ENCODE data around the gene TOP3A. TPM values are rescaled to one million over a fixed set of nuclear protein-coding genes. Genes with fewer than 3 reads are reported as not detected.

The TOP3A gene
- total and polyA plus RNA-seq, 2 of the 4 experiments (the other 2 are of a cell fraction), result 13.4 to 21.3 TPM

GRCh38 chr17:18224053-18224386, 90.8 kb downstream of the TOP3A start:
- H3K23ac ChIP-seq (ENCODE audit: low read depth, low read length), result no peak overlapping the region; the same call in 1 of the 2 replicates
- peaks cover 28% of the 10 kb centered on the region for H3K9me1 ChIP-seq (ENCODE audit: insufficient read depth, low read length)
- DNase-seq (no peak), ATAC-seq (ENCODE audit: low read depth) (no peak)
- H3K4me1 ChIP-seq (ENCODE audit: control insufficient read depth, insufficient read depth, low read length), result peaks cover 26% of the 10 kb centered on the region
- intact Hi-C loops (cut with micrococcal nuclease), result loop anchor here (2.0 kb wide), 1 partner anchor 35 kb away; the partner anchor contains the start of gene FLII
- H3K79me1 ChIP-seq (ENCODE audit: low read depth in 1 of 2, low read length in 2 of 2), result peaks cover 16 to 36% of the 10 kb centered on the region in 2 experiments
- H4K20me1 ChIP-seq (ENCODE audit: insufficient read depth, low read length), result peaks cover 24% of the 10 kb centered on the region
- H3K9me3 ChIP-seq (ENCODE audit: control insufficient read depth, insufficient read depth, low read length), result no peaks in the 10 kb centered on the region
- H3K27me3 ChIP-seq (ENCODE audit: control insufficient read depth, insufficient read depth, low read length), result no peaks in the 10 kb centered on the region
- H4K91ac ChIP-seq (ENCODE audit: insufficient read depth, low read depth, low read length), result peak overlapping the region; percentile 77; the same call in 1 of the 2 replicates
- H2BK20ac ChIP-seq (ENCODE audit: low read depth, low read length), result no peak overlapping the region
- peak overlapping the region; percentile 83; the same call in 1 of the 2 replicates for H2AK5ac ChIP-seq (ENCODE audit: low read depth, low read length)
- H2BK15ac ChIP-seq (ENCODE audit: low read depth, low read length), result no peak overlapping the region
- 80% methylated on average over 1 of the region's 4 CpGs; no CpG with 5 or more reads in 1 of the 2 experiments for WGBS, 2 experiments (ENCODE audit: extremely low coverage in 2 of 2, insufficient read length in 1 of 2)
- H3K4ac ChIP-seq (ENCODE audit: low read depth, low read length), result peak overlapping the region; percentile 87
- peak overlapping the region; percentile 97 for H2AK9ac ChIP-seq (replicated peaks; ENCODE audit: low read depth, low read length, poor library complexity)
- H2AFZ ChIP-seq (replicated peaks; ENCODE audit: low read length, poor library complexity), result peak overlapping the region; percentile 96
- POLR2A ChIA-PET (ENCODE audit: unreplicated experiment), result interaction anchor here (1.3 kb wide), 1 partner anchor 40 kb away, joined by 3 read pairs; the partner anchor contains the start of gene ALKBH5
- no peaks in the 10 kb centered on the region for H3K36me3 ChIP-seq (ENCODE audit: control insufficient read depth, insufficient read depth, low read length)
- H2BK5ac ChIP-seq (ENCODE audit: low read depth, low read length, poor library complexity, severe bottlenecking), result peak overlapping the region; percentile 6
- H4K5ac ChIP-seq (ENCODE audit: low read depth, low read length), result peak overlapping the region; percentile 92
- no peak overlapping the region for H3K56ac ChIP-seq (ENCODE audit: extremely low read depth, insufficient read depth, low read length)
- 0 out of 2 replicates have a peak overlapping the region, but pooled peaks have one; percentile 90 for H3K14ac ChIP-seq (replicated peaks; ENCODE audit: low read depth, low read length)
- peak overlapping the region; percentile 19; the same call in 1 of the 2 replicates for H2BK120ac ChIP-seq (ENCODE audit: low read depth, low read length)
- no TSS peak for BruUV-seq (replicated peaks)
- H3K4me3 ChIP-seq (ENCODE audit: insufficient read depth, low read depth, low read length), result no peak overlapping the region
- no peak overlapping the region for H3K18ac ChIP-seq (ENCODE audit: low read depth, low read length)
- H3K9ac ChIP-seq (ENCODE audit: low read depth, low read length), result no peak overlapping the region
- H3K27ac ChIP-seq (ENCODE audit: insufficient read depth, low read length), result no peak overlapping the region
- in situ Hi-C loops (cut with MboI; ENCODE audit: low sequenced_read_pairs), result no loop called here
- TF ChIP-seq FOS (IDR thresholded peaks at IDR 0.05; ENCODE audit: low read depth, low read length), result no peak
- no peak for TF ChIP-seq USF2 (IDR thresholded peaks at IDR 0.05; ENCODE audit: low read depth, low read length)
- TF ChIP-seq MAFK (IDR thresholded peaks at IDR 0.05; ENCODE audit: low read depth, low read length), result no peak
- TF ChIP-seq BHLHE40 (IDR thresholded peaks at IDR 0.05; ENCODE audit: low read depth, low read length), result no peak
- no peak for TF ChIP-seq CTCF (conservative IDR thresholded peaks at IDR 0.05; ENCODE audit: low read depth, low read length)
- no peak for TF ChIP-seq RAD21 (IDR thresholded peaks at IDR 0.05; ENCODE audit: low read length)
- no peak for TF ChIP-seq CEBPB (IDR thresholded peaks at IDR 0.05; ENCODE audit: low read depth, low read length)
- TF ChIP-seq SMC3 (IDR thresholded peaks at IDR 0.05; ENCODE audit: low read depth, low read length), result no peak
- no peak for TF ChIP-seq MXI1 (IDR thresholded peaks at IDR 0.05; ENCODE audit: borderline replicate concordance, low read depth, low read length)
- no peak for TF ChIP-seq RFX5 (IDR thresholded peaks at IDR 0.05; ENCODE audit: low read depth, low read length)
- TF ChIP-seq RCOR1 (IDR thresholded peaks at IDR 0.05; ENCODE audit: insufficient replicate concordance, low read length), result no peak
- TF ChIP-seq MAZ (IDR thresholded peaks at IDR 0.05; ENCODE audit: borderline replicate concordance, low read depth, low read length), result no peak
- TF ChIP-seq CHD1 (IDR thresholded peaks at IDR 0.05; ENCODE audit: low read depth, low read length), result no peak
- TF ChIP-seq NFE2L2 (IDR thresholded peaks at IDR 0.05; ENCODE audit: low read depth, low read length), result no peak
- dilution Hi-C loops (cut with HindIII; ENCODE audit: low sequenced_read_pairs, unreplicated experiment), result no loop called here
- no peak overlapping the region for H3K4me2 ChIP-seq (ENCODE audit: low read depth, low read length)
- CTCF ChIA-PET, result interaction anchor here (0.6 kb wide), 1 partner anchor 100 kb away, joined by 3 read pairs; no protein-coding TSS in a partner anchor
- H4K8ac ChIP-seq (ENCODE audit: low read depth in 2 of 2, low read length in 2 of 2), result peak overlapping the region; percentile 95 to 98

Data from IMR-90 (cell line).